H1 (cell line): ENCODE results near the gene FRMD6. TPM values are rescaled to one million over a fixed set of nuclear protein-coding genes. Genes with fewer than 3 reads are reported as not detected.

Source experiments
- CTCF ChIA-PET: fragments of 300-600 bp; sonication (Branson Sonifier 250); formaldehyde crosslinking; loops from one replicate; lab custom pipeline; 2021; ENCODE audit not compliant: partially characterized antibody; lab: Charles Lee
- POLR2A ChIA-PET: fragments of 300-600 bp; sonication (Branson Sonifier 250); formaldehyde crosslinking; loops from one replicate; lab custom pipeline; 2021; ENCODE audit warnings: inconsistent platforms; ENCODE audit not compliant: partially characterized antibody; lab: Charles Lee
- DNase-seq, 2 experiments: peaks; one replicate each; pipeline versions ENCODE4 v3.0.0 to v3.0.0-alpha.2; 2010 to 2022; ENCODE audit warnings: low spot score in 2 of 2, low read depth in 1 of 2, mixed read lengths in 1 of 2
- FAIRE-seq: peaks from 2 replicates; lab custom pipeline; 2011; peaks lifted over from hg19 to GRCh38; lab: Jason Lieb, UNC
- H2AFZ ChIP-seq: 2 replicates; pipeline ENCODE4 v1.8.1; 2012; ENCODE audit warnings: low read length, inconsistent platforms
- H2AK5ac ChIP-seq: 2 replicates; pipeline ENCODE4 v1.6.1; 2013; ENCODE audit warnings: low read depth, low read length
- H2BK120ac ChIP-seq: replicated peaks from 2 replicates; pipeline ENCODE3; 2013; ENCODE audit warnings: low read depth, low read length, inconsistent platforms
- H2BK12ac ChIP-seq: 2 replicates; pipeline ENCODE4 v1.6.1; 2013; ENCODE audit warnings: low read depth, low read length
- H2BK15ac ChIP-seq: 2 replicates; pipeline ENCODE4 v1.6.1; 2013; ENCODE audit warnings: low read length
- H2BK20ac ChIP-seq: 2 replicates; pipeline ENCODE4 v1.6.1; 2013; ENCODE audit warnings: low read length
- H2BK5ac ChIP-seq: 2 replicates; pipeline ENCODE4 v1.6.1; 2013; ENCODE audit warnings: low read depth, low read length
- H3K14ac ChIP-seq: 2 replicates; pipeline ENCODE4 v1.6.1; 2013; ENCODE audit warnings: inconsistent platforms; ENCODE audit not compliant: insufficient read length
- H3K18ac ChIP-seq: 2 replicates; pipeline ENCODE4 v1.6.1; 2013; ENCODE audit warnings: low read length; ENCODE audit errors: extremely low read depth
- H3K23ac ChIP-seq: 2 replicates; pipeline ENCODE4 v1.6.1; 2013; ENCODE audit warnings: inconsistent platforms; ENCODE audit not compliant: insufficient read length
- H3K23me2 ChIP-seq: 2 replicates; pipeline ENCODE4 v1.6.1; 2013; ENCODE audit warnings: low read depth, low read length
- H3K27ac ChIP-seq: 2 replicates; pipeline ENCODE4 v1.6.1; 2011; ENCODE audit warnings: low read depth, low read length, inconsistent platforms
- H3K27me3 ChIP-seq, 4 experiments: replicated peaks in 1 of 4; 1 replicate in 1 of 4; 2 replicates in 3 of 4; pipeline versions ENCODE4 v1.6.1 to v1.8.1; 2011 to 2013; ENCODE audit warnings: low read length in 3 of 4, mild to moderate bottlenecking in 3 of 4, inconsistent platforms in 2 of 4, mixed read lengths in 2 of 4, moderate library complexity in 1 of 4; ENCODE audit not compliant: control insufficient read depth in 3 of 4, insufficient read depth in 3 of 4; ENCODE audit errors: extremely low read depth in 1 of 4
- H3K36me3 ChIP-seq, 4 experiments: 2 replicates each; pipeline versions ENCODE4 v1.6.1 to v1.8.1; 2011 to 2013; ENCODE audit warnings: mild to moderate bottlenecking in 4 of 4, low read length in 3 of 4, moderate library complexity in 2 of 4, control low read depth in 1 of 4, inconsistent platforms in 1 of 4; ENCODE audit not compliant: insufficient read depth in 4 of 4, control insufficient read depth in 2 of 4
- H3K4ac ChIP-seq: replicated peaks from 2 replicates; pipeline ENCODE3; 2013; ENCODE audit warnings: low read length, low read depth, mixed read lengths, inconsistent platforms; ENCODE audit not compliant: insufficient read length
- H3K4me1 ChIP-seq, 4 experiments: replicated peaks in 1 of 4; 1 replicate in 1 of 4; 2 replicates in 3 of 4; pipeline versions ENCODE4 v1.6.1 to v1.8.1; 2011 to 2013; ENCODE audit warnings: low read length in 3 of 4, inconsistent platforms in 2 of 4, mixed read lengths in 1 of 4; ENCODE audit not compliant: insufficient read depth in 4 of 4, control insufficient read depth in 3 of 4
- H3K4me2 ChIP-seq, 2 experiments: 2 replicates each; pipeline versions ENCODE4 v1.6.1 to v1.8.1; 2011 to 2013; ENCODE audit warnings: low read depth in 2 of 2, low read length in 2 of 2, control low read depth in 1 of 2, inconsistent platforms in 1 of 2, mild to moderate bottlenecking in 1 of 2; ENCODE audit not compliant: insufficient read depth in 1 of 2
- H3K4me3 ChIP-seq, 4 experiments: fragments of 200-600, 300-600 bp in 1 of 4; sonication (generic), shearing (Covaris generic), sonication (Bioruptor Twin) in 1 of 4; 2 replicates each; pipeline versions ENCODE4 v1.5.1 to v1.8.1; 2011 to 2016; ENCODE audit warnings: low read length in 4 of 4, low read depth in 3 of 4, control low read depth in 2 of 4, inconsistent platforms in 2 of 4, mild to moderate bottlenecking in 2 of 4, mixed read lengths in 1 of 4, moderate library complexity in 1 of 4; ENCODE audit not compliant: insufficient read depth in 2 of 4; ENCODE audit errors: extremely low read depth in 1 of 4
- H3K56ac ChIP-seq: replicated peaks from 2 replicates; pipeline ENCODE3; 2013; ENCODE audit warnings: low read depth, mild to moderate bottlenecking, mixed read lengths, low read length, inconsistent platforms; ENCODE audit not compliant: insufficient read length
- H3K79me1 ChIP-seq: 2 replicates; pipeline ENCODE4 v1.6.1; 2013; ENCODE audit warnings: low read depth, low read length, control low read depth
- H3K79me2 ChIP-seq, 2 experiments: 2 replicates each; pipeline versions ENCODE4 v1.6.1 to v1.8.1; 2012 to 2013; ENCODE audit warnings: low read length in 2 of 2, mild to moderate bottlenecking in 2 of 2, inconsistent platforms in 1 of 2; ENCODE audit not compliant: insufficient read depth in 2 of 2, control insufficient read depth in 1 of 2
- H3K9ac ChIP-seq, 4 experiments: replicated peaks in 1 of 4; 1 replicate in 1 of 4; 2 replicates in 3 of 4; pipeline versions ENCODE4 v1.6.1 to v1.8.1; 2011 to 2013; ENCODE audit warnings: low read depth in 3 of 4, low read length in 3 of 4, control low read depth in 2 of 4, mild to moderate bottlenecking in 2 of 4, moderate library complexity in 2 of 4, inconsistent platforms in 1 of 4; ENCODE audit errors: extremely low read depth in 1 of 4
- H3K9me3 ChIP-seq, 2 experiments: 2 replicates each; pipeline versions ENCODE4 v1.6.1 to v1.8.1; 2012 to 2013; ENCODE audit warnings: mild to moderate bottlenecking in 2 of 2, moderate library complexity in 2 of 2, control low read depth in 1 of 2, inconsistent platforms in 1 of 2, low read depth in 1 of 2, low read length in 1 of 2, mixed read lengths in 1 of 2; ENCODE audit not compliant: insufficient read depth in 2 of 2
- H4K20me1 ChIP-seq, 2 experiments: replicated peaks in 1 of 2; 2 replicates each; pipeline versions ENCODE3 to v1.8.1; 2011 to 2013; ENCODE audit warnings: inconsistent platforms in 2 of 2, low read length in 2 of 2, mild to moderate bottlenecking in 1 of 2; ENCODE audit not compliant: insufficient read depth in 2 of 2, control insufficient read depth in 1 of 2
- H4K5ac ChIP-seq: 2 replicates; pipeline ENCODE4 v1.6.1; 2013; ENCODE audit warnings: low read length, low read depth, mixed read lengths, inconsistent platforms; ENCODE audit not compliant: insufficient read length
- H4K8ac ChIP-seq: 2 replicates; pipeline ENCODE4 v1.8.0; 2013; ENCODE audit warnings: mild to moderate bottlenecking, moderate library complexity, low read length, inconsistent platforms; ENCODE audit not compliant: insufficient read depth; ENCODE audit errors: extremely low read depth
- H4K91ac ChIP-seq: replicated peaks from 2 replicates; pipeline ENCODE3; 2013; ENCODE audit warnings: low read length, mixed read lengths, inconsistent platforms; ENCODE audit not compliant: insufficient read length
- CEBPB ChIP-seq: IDR thresholded peaks from 2 replicates; pipeline ENCODE4 v1.6.1; 2012; ENCODE audit warnings: low read depth, low read length
- CHD1 ChIP-seq: IDR thresholded peaks from 2 replicates; pipeline ENCODE4 v1.6.1; 2012; ENCODE audit warnings: low read depth, low read length, improper control_type of control experiment
- CTBP2 ChIP-seq: IDR thresholded peaks from 2 replicates; pipeline ENCODE4 v1.7.0; 2011; ENCODE audit warnings: borderline replicate concordance, mild to moderate bottlenecking, moderate library complexity, mixed read lengths, low read length; ENCODE audit not compliant: insufficient read depth, insufficient read length
- FOSL1 ChIP-seq: IDR thresholded peaks from 2 replicates; pipeline ENCODE4 v1.6.1; 2011; ENCODE audit warnings: mild to moderate bottlenecking, low read depth, low read length, moderate library complexity; ENCODE audit not compliant: insufficient read depth
- GTF2F1 ChIP-seq: IDR thresholded peaks from 2 replicates; pipeline ENCODE4 v1.6.1; 2012; ENCODE audit warnings: low read depth, low read length, improper control_type of control experiment, borderline replicate concordance
- KDM4A ChIP-seq: IDR thresholded peaks from one replicate; pipeline ENCODE4 v1.7.1; 2012; ENCODE audit warnings: low read depth, mild to moderate bottlenecking, moderate library complexity, low read length, inconsistent platforms; ENCODE audit not compliant: severe bottlenecking
- MAFK ChIP-seq: IDR thresholded peaks from 2 replicates; pipeline ENCODE4 v1.6.1; 2012; ENCODE audit warnings: low read depth, mild to moderate bottlenecking, improper control_type of control experiment, low read length
- SAP30 ChIP-seq: fragments of 300-600 bp; sonication (generic); IDR thresholded peaks from 2 replicates; pipeline ENCODE4 v1.7.1; 2012; ENCODE audit warnings: low read length, moderate library complexity, mild to moderate bottlenecking, inconsistent platforms; ENCODE audit not compliant: insufficient read depth, insufficient replicate concordance
- SUZ12 ChIP-seq: fragments of 200-600 bp; sonication (generic); IDR thresholded peaks from 2 replicates; pipeline ENCODE4 v1.6.1; 2012; ENCODE audit warnings: mild to moderate bottlenecking, inconsistent platforms, low read length, moderate library complexity, mixed read lengths
- WGBS, 2 experiments: shearing (Covaris generic) in 1 of 2; methylation state at CpG; one replicate each; pipeline versions ENCODE4 v1.1.6 to v1.1.7; 2013 to 2015; ENCODE audit warnings: low lambda C conversion rate in 2 of 2, mixed read lengths in 2 of 2, inconsistent platforms in 1 of 2, low coverage in 1 of 2, missing lambda C conversion rate in 1 of 2; ENCODE audit not compliant: insufficient replicate concordance in 2 of 2, insufficient coverage in 1 of 2, insufficient read length in 1 of 2; ENCODE audit errors: extremely low coverage in 1 of 2, missing lambda C conversion rate in 1 of 2; 5-methylcytosine and 5-hydroxymethylcytosine counted together
- polyA plus RNA-seq, 7 experiments: library from polyadenylated mRNA; depleted of rRNA in 3 of 7; stranded (reverse) in 5 of 7; unstranded in 2 of 7; fragments of >200 nt in 5 of 7; fragments of 200-250 nt in 2 of 7; gene quantifications; 1 replicate in 5 of 7; 2 replicates in 1 of 7; 4 replicates in 1 of 7; pipeline versions ENCODE4 v1.2.1 to v1.2.3, GENCODE V29; 2011 to 2013; ENCODE audit warnings: missing spikeins in 2 of 7, mixed read lengths in 2 of 7
- total RNA-seq: library from RNA; stranded (reverse); fragmentation: NEBNext Ultra II Directional; extraction: Animal tissue kit (Norgen Biotek cat#: 25700); gene quantifications from 2 replicates; pipeline ENCODE4 v1.2.1, GENCODE V29; 2021

FRMD6 gene
- total and polyA plus RNA-seq, 2 of the 8 experiments (the other 6 are each of a cell fraction or from before 2014, with no cell fraction given): 5.4 to 23.7 TPM

- no peak overlapping the region for H3K23ac ChIP-seq
- no peak overlapping the region for H3K4me3 ChIP-seq
- no peak for DNase-seq
- H3K23me2 ChIP-seq: no peaks in the 10 kb centered on the region
- POLR2A ChIA-PET: interaction anchor here (0.6 kb wide), 1 partner anchor 22 kb away, joined by 3 read pairs; no protein-coding TSS in a partner anchor
- no peak overlapping the region for H4K5ac ChIP-seq
- no peak overlapping the region for H3K14ac ChIP-seq
- no peaks in the 10 kb centered on the region for H3K79me2 ChIP-seq
- no peak overlapping the region for H2BK15ac ChIP-seq
- H4K20me1 ChIP-seq: no peaks in the 10 kb centered on the region
- no peak overlapping the region for H3K18ac ChIP-seq
- no peak overlapping the region for H3K9ac ChIP-seq
- WGBS, 2 experiments: 100% methylated on average over 1 of the region's 1 CpG; no CpG with 5 or more reads in 1 of the 2 experiments
- H3K56ac ChIP-seq: no peak overlapping the region
- H2BK120ac ChIP-seq: no peak overlapping the region
- no peaks in the 10 kb centered on the region for H3K36me3 ChIP-seq
- no peak overlapping the region for H3K4me2 ChIP-seq
- no peaks in the 10 kb centered on the region for H3K79me1 ChIP-seq
- no peaks in the 10 kb centered on the region for H3K9me3 ChIP-seq
- no peak overlapping the region for H2AK5ac ChIP-seq
- H4K91ac ChIP-seq: no peak overlapping the region
- no peak overlapping the region for H2BK12ac ChIP-seq
- peaks cover 0 to 4% (median 1%) of the 10 kb centered on the region in 4 experiments; a peak in 1 of 7 replicates for H3K4me1 ChIP-seq
- no peak overlapping the region for H2AFZ ChIP-seq
- H3K27ac ChIP-seq: no peak overlapping the region
- FAIRE-seq: no peak
- H4K8ac ChIP-seq: no peak overlapping the region
- no peak overlapping the region for H2BK5ac ChIP-seq
- H3K27me3 ChIP-seq: no peaks in the 10 kb centered on the region
- CTCF ChIA-PET: no interaction called here
- no peak overlapping the region for H3K4ac ChIP-seq
- H2BK20ac ChIP-seq: no peak overlapping the region
- TF ChIP-seq CEBPB (no peak), MAFK (no peak), CHD1 (no peak), FOSL1 (no peak), KDM4A (no peak), GTF2F1 (no peak), CTBP2 (no peak), SAP30 (no peak), SUZ12 (no peak)
These were observed 35.5 kb upstream of the FRMD6 start for GRCh38 chr14:51616256-51616655.
